ENCODE results near the gene RPL32.

DNA sequence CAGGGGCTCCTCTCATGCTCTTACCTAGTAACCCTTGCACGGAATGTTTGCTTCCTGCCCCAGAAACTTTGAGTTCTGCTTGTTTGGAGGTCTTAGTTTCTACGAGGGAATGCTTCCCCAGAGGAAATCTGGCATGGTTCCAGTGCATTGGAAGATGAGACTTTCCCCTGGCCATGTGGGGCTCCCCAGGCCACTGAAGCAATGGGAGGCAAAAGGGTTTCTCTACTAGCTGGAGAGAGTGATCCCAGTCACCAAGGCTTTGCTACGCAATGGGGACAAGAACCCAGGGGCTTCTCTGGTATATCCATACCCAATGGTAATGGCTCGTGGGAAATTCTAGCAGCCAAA, 44.2 kb upstream of the RPL32 start:
- TF ChIP-seq, protein P1, sequence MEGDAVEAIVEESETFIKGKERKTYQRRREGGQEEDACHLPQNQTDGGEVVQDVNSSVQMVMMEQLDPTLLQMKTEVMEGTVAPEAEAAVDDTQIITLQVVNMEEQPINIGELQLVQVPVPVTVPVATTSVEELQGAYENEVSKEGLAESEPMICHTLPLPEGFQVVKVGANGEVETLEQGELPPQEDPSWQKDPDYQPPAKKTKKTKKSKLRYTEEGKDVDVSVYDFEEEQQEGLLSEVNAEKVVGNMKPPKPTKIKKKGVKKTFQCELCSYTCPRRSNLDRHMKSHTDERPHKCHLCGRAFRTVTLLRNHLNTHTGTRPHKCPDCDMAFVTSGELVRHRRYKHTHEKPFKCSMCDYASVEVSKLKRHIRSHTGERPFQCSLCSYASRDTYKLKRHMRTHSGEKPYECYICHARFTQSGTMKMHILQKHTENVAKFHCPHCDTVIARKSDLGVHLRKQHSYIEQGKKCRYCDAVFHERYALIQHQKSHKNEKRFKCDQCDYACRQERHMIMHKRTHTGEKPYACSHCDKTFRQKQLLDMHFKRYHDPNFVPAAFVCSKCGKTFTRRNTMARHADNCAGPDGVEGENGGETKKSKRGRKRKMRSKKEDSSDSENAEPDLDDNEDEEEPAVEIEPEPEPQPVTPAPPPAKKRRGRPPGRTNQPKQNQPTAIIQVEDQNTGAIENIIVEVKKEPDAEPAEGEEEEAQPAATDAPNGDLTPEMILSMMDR (IDR thresholded peaks at IDR 0.05), result no peak
- TF ChIP-seq POLR2A (IDR thresholded peaks at IDR 0.05), result no peak

Measured in adrenal gland (tissue), 5 donors.